HG03064 (cell line): ENCODE data around the gene AICDA.
"Not testable (repeated sequence)": the region's sequence is repeated elsewhere in the genome, so short reads cannot be mapped to it uniquely, and the experiment has no call there.

Experiments
- ATAC-seq: cut with Tn5 transposase; IDR thresholded peaks from one replicate; pipeline ENCODE4 v1.9.1; 2021; ENCODE audit warnings: low read depth; ENCODE audit not compliant: unreplicated experiment

AICDA gene

GRCh38 chr12:8612629-8613028, at the start of gene AICDA:
Gene AICDA (minus strand): TSS chr12:8612859. CDS start chr12:8612767, 92 bp downstream.
- no peak for ATAC-seq

- ATAC-seq: no peak
Observed at GRCh38 chr12:8661751-8662150, 49.1 kb upstream of the AICDA start.

- no peak for ATAC-seq
Observed at GRCh38 chr12:8661016-8661415, 48.4 kb upstream of the AICDA start.

- ATAC-seq: no peak
Observed at GRCh38 chr12:8658346-8658745, 45.7 kb upstream of the AICDA start.

GRCh38 chr12:8655421-8655820, 42.8 kb upstream of the AICDA start:
- no peak for ATAC-seq

- ATAC-seq: peak; percentile 68
Observed at GRCh38 chr12:8648576-8649205, 36.0 kb upstream of the AICDA start.

- no peak for ATAC-seq
Observed at GRCh38 chr12:8647968-8648367, 35.3 kb upstream of the AICDA start.

- peak; percentile 52 for ATAC-seq
Observed at GRCh38 chr12:8644345-8645248, 31.9 kb upstream of the AICDA start.

- ATAC-seq: no peak
Observed at GRCh38 chr12:8642775-8643174, 30.1 kb upstream of the AICDA start.

- no peak for ATAC-seq
Observed at GRCh38 chr12:8639936-8640335, 27.3 kb upstream of the AICDA start.

GRCh38 chr12:8638951-8639350, 26.3 kb upstream of the AICDA start:
- ATAC-seq: no peak

GRCh38 chr12:8637666-8638065, 25.0 kb upstream of the AICDA start:
- no peak for ATAC-seq

GRCh38 chr12:8637244-8637643, 24.6 kb upstream of the AICDA start:
- no peak for ATAC-seq

GRCh38 chr12:8636581-8636980, 23.9 kb upstream of the AICDA start:
- no peak for ATAC-seq

GRCh38 chr12:8636007-8636346, 23.3 kb upstream of the AICDA start:
- ATAC-seq: not testable (repeated sequence)

- not testable (repeated sequence) for ATAC-seq
Observed at GRCh38 chr12:8635342-8636006, 22.8 kb upstream of the AICDA start.

- no peak for ATAC-seq
Observed at GRCh38 chr12:8630131-8630530, 17.5 kb upstream of the AICDA start.

- ATAC-seq: peak; percentile 92
Observed at GRCh38 chr12:8629486-8630033, 16.9 kb upstream of the AICDA start.

- no peak for ATAC-seq
Observed at GRCh38 chr12:8628731-8629130, 16.1 kb upstream of the AICDA start.

- ATAC-seq: not testable (repeated sequence)
Observed at GRCh38 chr12:8624750-8625149, 12.1 kb upstream of the AICDA start.

GRCh38 chr12:8622646-8623045, 10.0 kb upstream of the AICDA start:
- no peak for ATAC-seq
